Esophagus squamous epithelium (tissue), 4 donors: ENCODE measurements around the gene NR3C2.

Experiments
- CTCF ChIP-seq, 6 experiments: fragments of 450-650 bp in 4 of 6; fragments of 200-600 bp in 2 of 6; sonication (generic) in 2 of 6; IDR thresholded peaks; one replicate each; pipeline ENCODE4 v1.5.1; 2016 to 2019; ENCODE audit warnings: antibody characterized with exemption in 6 of 6, mild to moderate bottlenecking in 4 of 6, moderate library complexity in 4 of 6
- POLR2A ChIP-seq, 4 donors: fragments of 450-650 bp; IDR thresholded peaks; one replicate each; pipeline ENCODE4 v1.6.1; 2017; ENCODE audit warnings: antibody characterized with exemption in 4 of 4, mild to moderate bottlenecking in 4 of 4, moderate library complexity in 3 of 4

GRCh38 chr4:148171596-148171995 is 270.6 kb downstream of the NR3C2 start:
- TF ChIP-seq CTCF (IDR thresholded peaks at IDR 0.05) (no peak), POLR2A (IDR thresholded peaks at IDR 0.05) (no peak)
